Heart left ventricle (tissue), 13 donors: ENCODE measurements around the gene MYLK4.

Experiments
- POLR2A ChIP-seq, 2 donors: fragments of 450-650 bp; IDR thresholded peaks; one replicate each; pipeline ENCODE4 v1.6.1; 2017; ENCODE audit warnings: antibody characterized with exemption in 2 of 2, mild to moderate bottlenecking in 2 of 2, moderate library complexity in 2 of 2
- TF ChIP-seq, protein P1 (sequence below), 12 donors: fragments of 200-600 bp; sonication (generic) in 4 of 12; IDR thresholded peaks; one replicate each; pipeline versions ENCODE4 v1.5.0 to v1.8.0; 2018 to 2022; ENCODE audit warnings: antibody characterized with exemption in 12 of 12, mild to moderate bottlenecking in 5 of 12
- donor health status: ischemic (EF 13 %, LVEDD 7.1; RV severe dilation, severe dysfunction).
- donor health status: DM: no; HTN: yes; CAD: no.
- donor health status: DM: no; HTN: no; CAD: no.
- donor health status: ischemic (EF 25% LVEDD 6.9; RV normal size, moderate dysfunction).
- donor health status: ischemic (EF 25% LVEDD 5.7; RV mildly dilated, moderate dysfunction).
- donor health status: ischemic (EF 35%, LVEDD 5.7; RV mildly dilated, moderate dysfunction).
- donor health status: nonischemic (EF 11% LVEDD 7.7; RV severe dilation, severe dysfunction).
- donor health status: DM: yes; HTN: yes; CAD: no.
- donor health status: PGD.
- donor health status: ischemic (EF 29% LVEDD 5.4; RV normal size, mild dysfunction).
- donor health status: nonischemic (EF 23%, LVEDD 6.1; RV moderate dilation, normal function).

DNA sequence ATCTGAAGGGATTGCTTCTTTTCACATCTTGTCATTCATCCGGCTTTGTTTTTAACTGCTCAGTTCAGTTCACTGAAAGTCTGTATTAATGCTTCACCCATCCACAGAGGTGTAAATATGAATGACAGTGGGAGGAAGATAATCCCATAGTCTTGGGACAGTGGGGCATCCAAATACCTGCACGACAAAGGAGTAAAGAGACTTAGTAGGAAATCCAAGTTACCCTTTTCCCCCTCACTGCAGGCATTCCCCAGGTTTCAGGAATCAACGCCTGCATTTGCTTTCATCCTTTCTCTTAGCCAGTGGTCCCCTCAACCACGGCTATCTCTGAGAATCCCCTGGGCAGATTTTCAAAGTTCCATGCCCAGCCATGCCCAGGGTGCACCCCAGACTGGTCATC lies 110.2 kb downstream of the MYLK4 start:
- TF ChIP-seq, protein P1, sequence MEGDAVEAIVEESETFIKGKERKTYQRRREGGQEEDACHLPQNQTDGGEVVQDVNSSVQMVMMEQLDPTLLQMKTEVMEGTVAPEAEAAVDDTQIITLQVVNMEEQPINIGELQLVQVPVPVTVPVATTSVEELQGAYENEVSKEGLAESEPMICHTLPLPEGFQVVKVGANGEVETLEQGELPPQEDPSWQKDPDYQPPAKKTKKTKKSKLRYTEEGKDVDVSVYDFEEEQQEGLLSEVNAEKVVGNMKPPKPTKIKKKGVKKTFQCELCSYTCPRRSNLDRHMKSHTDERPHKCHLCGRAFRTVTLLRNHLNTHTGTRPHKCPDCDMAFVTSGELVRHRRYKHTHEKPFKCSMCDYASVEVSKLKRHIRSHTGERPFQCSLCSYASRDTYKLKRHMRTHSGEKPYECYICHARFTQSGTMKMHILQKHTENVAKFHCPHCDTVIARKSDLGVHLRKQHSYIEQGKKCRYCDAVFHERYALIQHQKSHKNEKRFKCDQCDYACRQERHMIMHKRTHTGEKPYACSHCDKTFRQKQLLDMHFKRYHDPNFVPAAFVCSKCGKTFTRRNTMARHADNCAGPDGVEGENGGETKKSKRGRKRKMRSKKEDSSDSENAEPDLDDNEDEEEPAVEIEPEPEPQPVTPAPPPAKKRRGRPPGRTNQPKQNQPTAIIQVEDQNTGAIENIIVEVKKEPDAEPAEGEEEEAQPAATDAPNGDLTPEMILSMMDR (IDR thresholded peaks at IDR 0.05), result no peak
- TF ChIP-seq POLR2A (IDR thresholded peaks at IDR 0.05), result no peak
